Neuronal stem cell (in vitro differentiated cells): ENCODE data around the gene CHCHD4.
A peak's percentile ranks its signal among the peaks of the same experiment; 100 is the strongest.
"Not testable (repeated sequence)": the region's sequence is repeated elsewhere in the genome, so short reads cannot be mapped to it uniquely, and the experiment has no call there.

Source experiments
- DNase-seq: peaks from one replicate; pipeline ENCODE4 v3.0.0-alpha.2; 2013; ENCODE audit warnings: low spot score
- H2AFZ ChIP-seq: one replicate; pipeline ENCODE4 v1.6.1; 2013; ENCODE audit warnings: mild to moderate bottlenecking, low read length, inconsistent platforms
- H2AK5ac ChIP-seq: 2 replicates; pipeline ENCODE4 v1.6.1; 2013; ENCODE audit warnings: low read depth, mild to moderate bottlenecking, inconsistent platforms, low read length, moderate library complexity, mixed read lengths
- H2BK120ac ChIP-seq: 2 replicates; pipeline ENCODE4 v1.6.1; 2013; ENCODE audit warnings: low read depth, mild to moderate bottlenecking, inconsistent platforms, low read length, moderate library complexity, mixed read lengths
- H2BK12ac ChIP-seq: one replicate; pipeline ENCODE4 v1.6.1; 2013; ENCODE audit warnings: low read length, inconsistent platforms
- H2BK15ac ChIP-seq: 2 replicates; pipeline ENCODE4 v1.6.1; 2013; ENCODE audit warnings: mild to moderate bottlenecking, low read length, inconsistent platforms, mixed read lengths
- H2BK5ac ChIP-seq: one replicate; pipeline ENCODE4 v1.6.1; 2013; ENCODE audit warnings: inconsistent platforms, mild to moderate bottlenecking, low read length, moderate library complexity
- H3K14ac ChIP-seq: one replicate; pipeline ENCODE4 v1.6.1; 2013; ENCODE audit warnings: low read length, inconsistent platforms
- H3K18ac ChIP-seq: 2 replicates; pipeline ENCODE4 v1.6.1; 2013; ENCODE audit warnings: low read length, inconsistent platforms
- H3K23ac ChIP-seq: 2 replicates; pipeline ENCODE4 v1.6.1; 2013; ENCODE audit warnings: low read depth, mild to moderate bottlenecking, mixed read lengths, low read length, inconsistent platforms; ENCODE audit not compliant: poor library complexity
- H3K27ac ChIP-seq: replicated peaks from 3 replicates; pipeline ENCODE4 v1.5.1; 2013; ENCODE audit warnings: low read length, inconsistent platforms
- H3K27me3 ChIP-seq, 3 experiments: 2 replicates each; pipeline ENCODE4 v1.6.1; 2013; ENCODE audit warnings: low read length in 3 of 3, mild to moderate bottlenecking in 2 of 3, inconsistent platforms in 1 of 3, low read depth in 1 of 3, mixed read lengths in 1 of 3, moderate library complexity in 1 of 3; ENCODE audit not compliant: control insufficient read depth in 3 of 3, insufficient read depth in 3 of 3
- H3K36me3 ChIP-seq, 2 donors: replicated peaks in 1 of 2; 2 replicates each; pipeline ENCODE4 v1.6.1; 2013; ENCODE audit warnings: low read length in 2 of 2; ENCODE audit not compliant: control insufficient read depth in 2 of 2, insufficient read depth in 2 of 2
- H3K4ac ChIP-seq: 2 replicates; pipeline ENCODE4 v1.6.1; 2013; ENCODE audit warnings: inconsistent platforms, mild to moderate bottlenecking, low read length, moderate library complexity
- H3K4me1 ChIP-seq, 2 donors: 1 replicate in 1 of 2; 2 replicates in 1 of 2; pipeline ENCODE4 v1.6.1; 2013; ENCODE audit warnings: low read length in 2 of 2, low read depth in 1 of 2; ENCODE audit not compliant: control insufficient read depth in 2 of 2, insufficient read depth in 1 of 2
- H3K4me2 ChIP-seq: one replicate; pipeline ENCODE4 v1.6.1; 2013; ENCODE audit warnings: mild to moderate bottlenecking, low read length, inconsistent platforms; ENCODE audit not compliant: insufficient read depth, poor library complexity, severe bottlenecking
- H3K4me3 ChIP-seq, 2 donors: 2 replicates each; pipeline ENCODE4 v1.5.1; 2013; ENCODE audit warnings: low read length in 2 of 2, mild to moderate bottlenecking in 2 of 2, inconsistent platforms in 1 of 2, moderate library complexity in 1 of 2
- H3K79me1 ChIP-seq: one replicate; pipeline ENCODE4 v1.6.1; 2013; ENCODE audit warnings: low read depth, mild to moderate bottlenecking, inconsistent platforms, low read length, moderate library complexity
- H3K9ac ChIP-seq: one replicate; pipeline ENCODE4 v1.6.1; 2013; ENCODE audit warnings: mild to moderate bottlenecking, low read depth, low read length, inconsistent platforms; ENCODE audit not compliant: poor library complexity
- H3K9me3 ChIP-seq, 2 donors: replicated peaks in 1 of 2; 2 replicates each; pipeline versions ENCODE3 to v1.6.1; 2013; ENCODE audit warnings: low read length in 2 of 2, mild to moderate bottlenecking in 2 of 2, inconsistent platforms in 1 of 2, low read depth in 1 of 2, mixed read lengths in 1 of 2, moderate library complexity in 1 of 2; ENCODE audit not compliant: control insufficient read depth in 2 of 2, insufficient read depth in 1 of 2
- H4K8ac ChIP-seq: one replicate; pipeline ENCODE4 v1.6.1; 2013; ENCODE audit warnings: low read depth, mild to moderate bottlenecking, inconsistent platforms, low read length, moderate library complexity
- H4K91ac ChIP-seq: one replicate; pipeline ENCODE4 v1.6.1; 2013; ENCODE audit warnings: low read length, low read depth, mild to moderate bottlenecking, inconsistent platforms; ENCODE audit not compliant: poor library complexity
- WGBS, 2 donors: extraction: QIAGEN DNeasy Blood & Tissue Kit; methylation state at CpG; one replicate each; pipeline ENCODE4 v1.1.7; 2013; ENCODE audit warnings: missing lambda C conversion rate in 2 of 2, mixed read lengths in 1 of 2; ENCODE audit not compliant: insufficient read length in 2 of 2, insufficient replicate concordance in 1 of 2; ENCODE audit errors: extremely low coverage in 2 of 2; 5-methylcytosine and 5-hydroxymethylcytosine counted together

The CHCHD4 gene

DNA sequence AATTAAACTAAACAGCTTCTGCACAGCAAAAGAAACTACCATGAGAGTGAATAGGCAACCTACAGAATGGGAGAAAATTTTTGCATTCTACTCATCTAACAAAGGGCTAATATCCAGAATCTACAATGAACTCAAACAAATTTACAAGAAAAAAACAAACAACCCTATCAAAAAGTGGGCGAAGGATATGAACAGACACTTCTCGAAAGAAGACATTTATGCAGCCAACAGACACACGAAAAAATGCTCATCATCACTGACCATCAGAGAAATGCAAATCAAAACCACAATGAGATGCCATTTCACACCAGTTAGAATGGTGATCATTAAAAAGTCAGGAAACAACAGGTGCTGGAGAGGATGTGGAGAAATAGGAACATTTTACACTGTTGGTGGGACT, 49.4 kb downstream of the CHCHD4 start:
- H3K23ac ChIP-seq, H3K18ac ChIP-seq, DNase-seq, H2AK5ac ChIP-seq, H3K9ac ChIP-seq, H4K91ac ChIP-seq, H2BK120ac ChIP-seq, H3K9me3 ChIP-seq, H2BK5ac ChIP-seq, H3K79me1 ChIP-seq, H3K4me1 ChIP-seq, H3K4me2 ChIP-seq, H3K14ac ChIP-seq, H3K36me3 ChIP-seq, H3K27me3 ChIP-seq, H3K27ac ChIP-seq, H3K4ac ChIP-seq, H2AFZ ChIP-seq, H2BK12ac ChIP-seq, H4K8ac ChIP-seq, H2BK15ac ChIP-seq, H3K4me3 ChIP-seq: not testable (repeated sequence)
- no CpG with 5 or more reads among the region's 3 CpGs for WGBS, 2 donors

DNA sequence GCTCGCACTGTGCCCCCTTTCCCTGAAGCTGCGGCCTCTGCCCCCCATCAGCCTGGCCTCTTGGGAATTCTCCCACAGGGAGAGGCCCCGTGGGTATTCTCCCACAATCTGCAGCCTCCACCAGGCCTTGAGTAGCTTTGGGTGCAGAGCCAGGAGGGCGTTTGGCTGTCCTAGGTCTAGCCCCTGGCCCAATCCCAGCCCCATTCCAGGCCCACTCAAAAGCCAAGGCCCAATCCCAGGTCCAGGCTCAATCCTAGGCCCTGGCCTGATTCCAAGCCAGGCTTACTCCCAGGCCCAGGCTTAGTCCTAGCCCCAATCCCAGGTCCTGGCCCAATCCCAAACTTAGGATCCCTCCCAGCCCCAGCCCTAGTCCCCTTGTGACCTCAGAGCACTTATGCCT, 59.8 kb downstream of the CHCHD4 start:
- H2BK12ac ChIP-seq: no peak overlapping the region
- H3K4me1 ChIP-seq: no peaks in the 10 kb centered on the region
- no CpG with 5 or more reads among the region's 4 CpGs for WGBS, 2 donors
- H2AFZ ChIP-seq: no peak overlapping the region
- H3K27ac ChIP-seq: no peak overlapping the region
- peak overlapping the region; percentile 89 for H3K23ac ChIP-seq
- no peak overlapping the region for H4K8ac ChIP-seq
- peak overlapping the region; percentile 48 for H3K18ac ChIP-seq
- H3K9ac ChIP-seq: no peak overlapping the region
- H3K4ac ChIP-seq: no peak overlapping the region
- no peak overlapping the region for H2AK5ac ChIP-seq
- no peak overlapping the region for H2BK120ac ChIP-seq
- H2BK15ac ChIP-seq: peak overlapping the region; percentile 64
- H3K14ac ChIP-seq: peak overlapping the region; percentile 31
- DNase-seq: no peak
- no peak overlapping the region for H2BK5ac ChIP-seq
- H4K91ac ChIP-seq: no peak overlapping the region
- H3K79me1 ChIP-seq: no peaks in the 10 kb centered on the region
- H3K4me3 ChIP-seq: no peak overlapping the region
- no peak overlapping the region for H3K4me2 ChIP-seq
- H3K36me3 ChIP-seq: no peaks in the 10 kb centered on the region
- peaks cover 0 to 2% (median 0%) of the 10 kb centered on the region in 3 experiments for H3K27me3 ChIP-seq
- H3K9me3 ChIP-seq: peaks cover 0 to 2% of the 10 kb centered on the region in 2 donors

DNA sequence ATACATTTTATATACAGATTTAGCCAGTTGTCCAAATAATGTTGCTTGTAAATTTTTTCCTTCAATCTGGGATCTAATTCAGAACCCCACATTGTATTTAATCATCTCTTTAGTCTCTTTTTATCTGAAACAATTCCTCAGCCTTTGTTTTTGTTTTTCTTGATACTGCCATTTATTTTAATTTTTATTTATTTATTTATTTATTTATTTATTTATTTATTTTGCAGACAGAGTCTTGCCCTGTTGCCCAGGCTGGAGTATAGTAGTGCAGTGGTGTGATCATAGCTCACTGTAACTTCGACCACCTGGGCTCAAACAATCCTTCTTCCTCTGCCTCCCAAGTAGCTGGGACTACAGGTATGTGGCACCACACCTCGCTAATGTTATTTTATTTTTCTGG, 61.5 kb downstream of the CHCHD4 start:
- Histone ChIP-seq H3K4me3 (no peak overlapping the region), H2AFZ (no peak overlapping the region), H3K23ac (no peak overlapping the region), H4K8ac (no peak overlapping the region), H3K14ac (no peak overlapping the region), H3K27ac (no peak overlapping the region), H3K79me1 (no peaks in the 10 kb centered on the region), H2BK120ac (no peak overlapping the region), H3K18ac (no peak overlapping the region), H4K91ac (no peak overlapping the region), H3K9me3 (peaks cover 0 to 2% of the 10 kb centered on the region in 2 donors), H2BK5ac (no peak overlapping the region), H3K4me1 (no peaks in the 10 kb centered on the region), H3K9ac (no peak overlapping the region), H3K36me3 (no peaks in the 10 kb centered on the region), H2AK5ac (no peak overlapping the region), H3K27me3 (peaks cover 0 to 2% (median 0%) of the 10 kb centered on the region in 3 experiments), H3K4ac (no peak overlapping the region), H2BK15ac (no peak overlapping the region), H2BK12ac (no peak overlapping the region), H3K4me2 (no peak overlapping the region)
- no CpG with 5 or more reads among the region's 2 CpGs for WGBS, 2 donors
- no peak for DNase-seq
